Measurements from ENCODE around the gene DKK2. TPM values are rescaled to one million over a fixed set of nuclear protein-coding genes. Genes with fewer than 3 reads are reported as not detected.

Gene DKK2
- total and polyA plus RNA-seq, 2 donors from 2014 or later: 0.19 to 0.22 TPM

GRCh38 chr4:107065201-107065600 is 29.1 kb upstream of the DKK2 start:
- no peak overlapping the region for H3K27ac ChIP-seq (ENCODE audit: low read depth in 2 of 2, low read length in 2 of 2)
- no peaks in the 10 kb centered on the region for H3K27me3 ChIP-seq (ENCODE audit: control insufficient read depth, insufficient read depth, low read length)
- no peaks in the 10 kb centered on the region for H3K4me1 ChIP-seq (ENCODE audit: control insufficient read depth in 2 of 3, insufficient read depth in 2 of 3, low read depth in 1 of 3, low read length in 3 of 3)
- no peak overlapping the region for H3K9ac ChIP-seq (ENCODE audit: low read length in 3 of 3)
- H3K36me3 ChIP-seq (ENCODE audit: control insufficient read depth in 2 of 3, insufficient read depth in 3 of 3, low read length in 3 of 3): no peaks in the 10 kb centered on the region
- H3K9me3 ChIP-seq (ENCODE audit: control insufficient read depth in 2 of 3, insufficient read depth in 1 of 3, low read length in 3 of 3): no peaks in the 10 kb centered on the region
- TF ChIP-seq, protein P1, sequence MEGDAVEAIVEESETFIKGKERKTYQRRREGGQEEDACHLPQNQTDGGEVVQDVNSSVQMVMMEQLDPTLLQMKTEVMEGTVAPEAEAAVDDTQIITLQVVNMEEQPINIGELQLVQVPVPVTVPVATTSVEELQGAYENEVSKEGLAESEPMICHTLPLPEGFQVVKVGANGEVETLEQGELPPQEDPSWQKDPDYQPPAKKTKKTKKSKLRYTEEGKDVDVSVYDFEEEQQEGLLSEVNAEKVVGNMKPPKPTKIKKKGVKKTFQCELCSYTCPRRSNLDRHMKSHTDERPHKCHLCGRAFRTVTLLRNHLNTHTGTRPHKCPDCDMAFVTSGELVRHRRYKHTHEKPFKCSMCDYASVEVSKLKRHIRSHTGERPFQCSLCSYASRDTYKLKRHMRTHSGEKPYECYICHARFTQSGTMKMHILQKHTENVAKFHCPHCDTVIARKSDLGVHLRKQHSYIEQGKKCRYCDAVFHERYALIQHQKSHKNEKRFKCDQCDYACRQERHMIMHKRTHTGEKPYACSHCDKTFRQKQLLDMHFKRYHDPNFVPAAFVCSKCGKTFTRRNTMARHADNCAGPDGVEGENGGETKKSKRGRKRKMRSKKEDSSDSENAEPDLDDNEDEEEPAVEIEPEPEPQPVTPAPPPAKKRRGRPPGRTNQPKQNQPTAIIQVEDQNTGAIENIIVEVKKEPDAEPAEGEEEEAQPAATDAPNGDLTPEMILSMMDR (IDR thresholded peaks at IDR 0.05; ENCODE audit: borderline replicate concordance, extremely low read depth, insufficient read depth): no peak
- DNase-seq: no peak
- no peak for FAIRE-seq
- H3K4me3 ChIP-seq (ENCODE audit: low read length in 3 of 3): no peak overlapping the region
- intact Hi-C loops (cut with DNase I): no loop called here

GRCh38 chr4:107060388-107060787 is 24.3 kb upstream of the DKK2 start:
- intact Hi-C loops (cut with DNase I): no loop called here
- TF ChIP-seq, protein P1 (IDR thresholded peaks at IDR 0.05; ENCODE audit: borderline replicate concordance, extremely low read depth, insufficient read depth): no peak
- Histone ChIP-seq H3K27me3 (ENCODE audit: control insufficient read depth, insufficient read depth, low read length) (no peaks in the 10 kb centered on the region), H3K27ac (ENCODE audit: low read depth in 2 of 2, low read length in 2 of 2) (no peak overlapping the region), H3K9ac (ENCODE audit: low read length in 3 of 3) (no peak overlapping the region), H3K9me3 (ENCODE audit: control insufficient read depth in 2 of 3, insufficient read depth in 1 of 3, low read length in 3 of 3) (no peaks in the 10 kb centered on the region), H3K36me3 (ENCODE audit: control insufficient read depth in 2 of 3, insufficient read depth in 3 of 3, low read length in 3 of 3) (no peaks in the 10 kb centered on the region), H3K4me1 (ENCODE audit: control insufficient read depth in 2 of 3, insufficient read depth in 2 of 3, low read depth in 1 of 3, low read length in 3 of 3) (no peaks in the 10 kb centered on the region), H3K4me3 (ENCODE audit: low read length in 3 of 3) (no peak overlapping the region)
- no peak for DNase-seq
- no peak for FAIRE-seq

- no peaks in the 10 kb centered on the region for H3K36me3 ChIP-seq (ENCODE audit: control insufficient read depth in 2 of 3, insufficient read depth in 3 of 3, low read length in 3 of 3)
- no peaks in the 10 kb centered on the region for H3K9me3 ChIP-seq (ENCODE audit: control insufficient read depth in 2 of 3, insufficient read depth in 1 of 3, low read length in 3 of 3)
- intact Hi-C loops (cut with DNase I): no loop called here
- H3K9ac ChIP-seq (ENCODE audit: low read length in 3 of 3): no peak overlapping the region
- no peaks in the 10 kb centered on the region for H3K27me3 ChIP-seq (ENCODE audit: control insufficient read depth, insufficient read depth, low read length)
- DNase-seq (no peak), FAIRE-seq (no peak)
- no peak overlapping the region for H3K27ac ChIP-seq (ENCODE audit: low read depth in 2 of 2, low read length in 2 of 2)
- TF ChIP-seq, protein P1 (IDR thresholded peaks at IDR 0.05; ENCODE audit: borderline replicate concordance, extremely low read depth, insufficient read depth): no peak
- H3K4me1 ChIP-seq (ENCODE audit: control insufficient read depth in 2 of 3, insufficient read depth in 2 of 3, low read depth in 1 of 3, low read length in 3 of 3): no peaks in the 10 kb centered on the region
- H3K4me3 ChIP-seq (ENCODE audit: low read length in 3 of 3): no peak overlapping the region
These were observed 22.7 kb upstream of the DKK2 start for GRCh38 chr4:107058828-107059227.

DNA sequence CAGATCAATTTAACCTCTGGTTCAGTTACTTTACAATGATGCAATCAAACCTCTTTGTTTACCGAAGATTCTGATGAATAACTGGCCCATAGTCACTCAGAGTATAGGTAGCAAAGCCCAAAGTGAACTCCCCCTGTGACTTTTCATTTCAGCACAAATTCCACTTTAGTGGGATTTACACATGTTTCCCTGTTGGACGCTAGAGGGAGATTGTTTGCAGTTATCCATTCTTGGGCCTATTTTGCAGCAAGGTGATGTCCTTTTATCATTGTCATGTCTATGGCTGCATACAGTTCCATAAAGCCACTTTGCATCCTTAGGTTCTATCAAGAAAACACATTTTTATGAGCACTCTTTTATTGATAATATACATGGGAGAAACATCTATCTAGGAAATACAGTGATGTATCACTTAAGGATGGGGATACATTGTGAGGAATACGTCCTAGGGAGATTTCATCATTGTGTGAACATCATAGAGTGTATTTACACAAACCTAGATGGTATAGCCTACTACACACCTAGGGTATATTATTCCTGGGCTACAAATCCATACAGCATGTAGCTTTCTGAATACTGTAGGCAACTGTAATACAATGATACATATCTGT is 14.5 kb upstream of the DKK2 start:
- TF ChIP-seq, protein P1 (IDR thresholded peaks at IDR 0.05; ENCODE audit: borderline replicate concordance, extremely low read depth, insufficient read depth): peak; percentile 43
- Histone ChIP-seq H3K36me3 (ENCODE audit: control insufficient read depth in 2 of 3, insufficient read depth in 3 of 3, low read length in 3 of 3) (no peaks in the 10 kb centered on the region), H3K9ac (ENCODE audit: low read length in 3 of 3) (no peak overlapping the region), H3K27ac (ENCODE audit: low read depth in 2 of 2, low read length in 2 of 2) (no peak overlapping the region), H3K9me3 (ENCODE audit: control insufficient read depth in 2 of 3, insufficient read depth in 1 of 3, low read length in 3 of 3) (no peaks in the 10 kb centered on the region), H3K27me3 (ENCODE audit: control insufficient read depth, insufficient read depth, low read length) (no peaks in the 10 kb centered on the region), H3K4me1 (ENCODE audit: control insufficient read depth in 2 of 3, insufficient read depth in 2 of 3, low read depth in 1 of 3, low read length in 3 of 3) (no peaks in the 10 kb centered on the region), H3K4me3 (ENCODE audit: low read length in 3 of 3) (no peak overlapping the region)
- no peak for FAIRE-seq
- DNase-seq: peak in 2 of 5 donors; percentile 13
- intact Hi-C loops (cut with DNase I): no loop called here
